DMS53 treated with DMSO at 0.1 percent for 48 hours (cell line): ENCODE measurements around the gene ACKR3.

Experiments used
- DNase-seq: peaks from one replicate; lab custom pipeline; 2025; ENCODE audit not compliant: unreplicated experiment; lab: John Stamatoyannopoulos, UW

Gene ACKR3

DNA sequence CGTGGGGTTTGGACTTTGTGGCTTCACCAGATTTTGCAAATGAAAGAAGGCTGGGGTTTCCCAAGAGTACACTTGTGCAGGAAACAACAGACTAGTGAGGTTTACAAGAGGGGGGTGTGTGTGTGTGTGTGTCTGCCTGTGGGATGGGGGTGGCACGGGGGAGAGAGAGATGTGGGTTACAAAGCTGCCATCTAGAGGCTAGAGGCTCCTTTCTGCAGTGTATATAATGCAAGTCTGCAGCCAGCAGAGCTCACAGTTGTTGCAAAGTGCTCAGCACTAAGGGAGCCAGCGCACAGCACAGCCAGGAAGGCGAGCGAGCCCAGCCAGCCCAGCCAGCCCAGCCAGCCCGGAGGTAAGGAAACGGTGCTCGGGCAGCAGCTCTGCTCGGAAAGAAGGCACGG lies at the start of gene ACKR3:
TSS of gene ACKR3 (plus strand) at position 253 of the 401 bp plus-strand sequence. CDS start 10,641 bp downstream, outside the sequence.
- peak; percentile 88 for DNase-seq

DNA sequence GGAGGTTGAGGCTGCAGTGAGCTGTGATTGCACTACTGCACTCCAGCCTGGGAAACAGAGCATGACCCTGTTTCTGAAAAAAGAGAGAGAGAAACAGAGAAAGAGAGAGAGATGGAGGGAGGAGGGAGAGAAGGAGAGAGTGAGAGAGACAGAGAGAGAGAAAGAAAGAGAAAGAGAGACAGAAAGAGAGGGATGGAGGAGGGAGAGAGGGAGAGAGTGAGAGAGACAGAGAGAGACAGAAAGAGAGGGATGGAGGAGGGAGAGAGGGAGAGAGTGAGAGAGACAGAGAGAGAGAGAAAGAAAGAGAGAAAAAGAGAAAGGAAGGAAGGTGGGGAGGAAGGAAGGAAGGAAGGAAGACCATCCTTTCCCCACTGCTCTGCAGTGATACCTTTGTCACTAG lies 48.1 kb upstream of the ACKR3 start:
- DNase-seq = no peak

DNA sequence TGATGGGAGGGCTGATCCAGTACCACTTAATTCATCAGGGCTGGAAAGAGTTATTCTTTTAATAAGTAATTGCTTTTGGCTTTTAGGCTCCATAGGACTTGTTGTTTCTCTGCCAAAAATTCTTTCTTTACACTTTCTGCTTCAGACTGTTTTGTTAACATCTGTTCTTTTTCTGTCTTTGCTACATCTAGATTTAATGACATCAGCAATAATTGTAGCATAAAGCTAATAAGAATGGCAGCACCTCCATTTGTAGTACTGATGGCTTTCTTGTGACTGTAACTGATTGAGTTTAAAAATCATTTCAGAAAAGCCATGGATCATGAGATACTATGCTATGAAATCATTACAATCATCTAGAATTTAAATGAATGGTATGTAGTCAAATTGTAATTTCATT lies 46.4 kb upstream of the ACKR3 start:
- DNase-seq = no peak

DNA sequence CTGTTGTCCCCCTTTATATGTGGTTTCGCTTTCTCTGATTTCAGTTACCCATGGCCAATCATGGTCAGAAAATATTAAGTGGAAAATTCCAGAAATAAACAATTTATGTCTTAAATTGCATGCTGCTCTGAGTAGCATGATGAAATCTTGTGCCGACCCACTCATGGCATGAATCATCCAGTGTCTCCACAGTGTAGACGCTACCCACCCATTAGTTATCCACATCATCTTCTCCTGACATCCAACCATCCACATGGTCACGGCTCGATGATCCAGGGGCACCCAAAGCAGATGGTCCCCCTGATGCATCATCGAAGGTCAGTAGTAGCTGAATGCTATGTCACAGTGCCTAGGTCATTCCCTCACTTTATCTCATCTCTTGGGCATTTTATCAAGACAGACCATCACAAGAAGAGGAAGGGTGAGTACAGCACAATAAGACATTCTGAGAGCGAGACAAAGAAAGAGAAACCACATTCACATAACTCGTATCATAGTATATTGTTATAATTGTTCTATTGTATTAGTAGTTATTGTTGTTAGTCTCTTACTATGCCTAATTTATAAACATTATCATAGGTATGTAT lies 44.1 kb upstream of the ACKR3 start:
- no peak for DNase-seq

DNA sequence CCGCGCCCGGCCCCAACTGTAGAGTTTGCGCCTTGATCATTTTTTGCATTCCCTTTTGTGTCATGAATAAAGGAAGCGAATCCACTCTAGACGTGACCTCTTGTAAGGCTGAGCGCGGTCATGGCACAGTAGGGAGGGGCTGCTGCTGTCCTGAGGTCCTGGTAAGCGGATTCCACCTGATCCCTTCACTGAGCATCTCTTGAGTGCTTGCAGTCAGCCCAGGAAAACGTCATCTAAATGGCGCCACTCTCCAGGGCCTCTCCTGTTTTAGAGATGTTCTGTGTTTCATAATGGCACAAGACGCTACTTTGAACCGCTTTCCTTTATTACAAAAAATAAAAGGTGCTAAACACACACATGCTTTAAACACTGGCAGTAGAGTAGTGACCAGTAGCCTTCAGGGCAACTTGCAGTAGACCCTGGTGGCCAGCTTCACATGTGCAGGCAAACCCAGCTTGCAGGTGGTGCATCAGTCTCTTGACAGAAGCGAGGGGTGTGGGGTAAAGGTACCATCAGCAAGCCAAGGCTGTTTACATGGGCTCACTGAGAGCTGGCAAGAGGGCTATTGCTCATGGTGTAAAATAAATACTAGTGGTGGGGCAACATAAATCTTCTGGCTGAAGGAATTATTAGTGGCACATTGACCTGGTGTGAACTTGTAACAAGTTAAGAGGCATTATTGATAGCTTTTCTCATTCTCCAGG lies 43.0 kb upstream of the ACKR3 start:
- no peak for DNase-seq

DNA sequence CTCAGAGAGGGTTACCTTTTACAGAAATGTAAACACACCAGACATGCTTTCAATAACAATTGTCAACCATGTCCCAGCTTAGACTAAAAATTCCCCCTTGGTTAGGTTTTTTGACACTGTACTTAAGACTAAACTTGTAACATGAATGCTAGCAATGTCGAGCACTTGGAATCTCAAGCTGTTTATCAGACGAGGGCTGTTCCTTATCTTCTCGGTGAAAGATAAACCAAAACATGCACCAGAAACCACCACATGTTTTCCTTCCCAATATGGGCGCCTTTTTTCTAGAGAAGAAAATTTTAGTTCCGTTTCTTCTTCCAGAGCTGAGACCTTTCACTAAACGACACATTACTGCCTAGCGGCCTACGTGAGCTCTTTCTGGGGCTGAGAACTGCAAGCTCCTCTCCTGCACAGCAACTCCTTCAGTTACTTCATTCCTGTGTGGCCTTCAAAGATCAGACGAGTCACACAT lies 42.4 kb upstream of the ACKR3 start:
- DNase-seq = no peak

DNA sequence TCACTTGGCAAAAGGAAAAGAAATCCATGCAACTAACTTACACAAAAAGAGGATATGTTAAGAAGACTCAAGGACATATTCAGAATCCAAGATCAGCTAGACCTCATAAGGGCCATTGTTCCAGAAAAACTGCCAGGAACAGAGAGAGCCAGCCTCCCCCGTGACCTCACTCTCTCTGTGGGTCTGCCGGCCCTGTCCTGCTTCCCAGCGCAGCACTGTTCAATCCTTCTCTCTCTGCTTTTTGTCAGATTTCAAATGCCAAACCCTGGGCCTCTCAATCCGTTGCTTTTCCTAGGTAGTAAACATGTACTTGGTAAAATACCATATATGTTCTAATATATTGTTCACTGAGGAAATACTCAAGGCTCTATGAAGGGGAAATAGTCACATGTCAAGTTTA lies 40.0 kb upstream of the ACKR3 start:
- DNase-seq = no peak

DNA sequence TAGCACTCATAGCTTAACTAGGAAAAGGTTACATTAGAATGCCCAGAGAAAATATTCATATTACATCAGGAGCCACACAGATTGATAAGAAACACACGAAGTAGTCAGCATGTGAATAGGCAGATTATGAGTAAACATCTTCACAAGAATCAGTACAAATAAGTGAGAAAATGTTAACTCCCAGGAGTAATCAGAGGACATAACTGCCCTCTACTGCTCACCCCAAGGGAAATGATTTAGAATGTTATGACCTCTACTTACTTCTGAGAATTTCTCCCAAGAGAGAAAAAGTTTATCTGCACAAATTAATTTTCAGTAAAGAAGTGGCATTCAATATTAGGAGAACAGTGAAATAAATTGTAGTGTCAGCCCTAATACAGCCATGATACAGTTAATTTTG lies 39.1 kb upstream of the ACKR3 start:
- DNase-seq = no peak

DNA sequence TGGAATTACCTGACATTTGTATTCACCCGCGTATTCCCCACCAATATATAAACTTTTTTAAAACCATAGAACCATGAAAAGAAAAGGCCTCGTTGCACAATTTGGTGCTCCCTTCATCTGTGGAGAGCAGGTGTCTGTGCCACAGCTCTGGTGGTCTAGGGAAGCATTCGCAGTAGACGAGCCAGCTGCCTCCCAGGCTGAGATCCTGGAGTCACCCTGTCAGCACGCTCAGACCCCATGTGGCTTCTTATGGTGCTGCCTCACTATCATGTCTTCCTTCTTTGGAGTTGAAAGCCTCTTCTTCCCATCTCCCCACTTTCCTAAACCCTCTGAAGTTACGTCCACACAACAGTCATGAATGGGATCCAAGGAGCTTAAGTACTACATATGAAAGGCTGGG lies 38.4 kb upstream of the ACKR3 start:
- DNase-seq = no peak

DNA sequence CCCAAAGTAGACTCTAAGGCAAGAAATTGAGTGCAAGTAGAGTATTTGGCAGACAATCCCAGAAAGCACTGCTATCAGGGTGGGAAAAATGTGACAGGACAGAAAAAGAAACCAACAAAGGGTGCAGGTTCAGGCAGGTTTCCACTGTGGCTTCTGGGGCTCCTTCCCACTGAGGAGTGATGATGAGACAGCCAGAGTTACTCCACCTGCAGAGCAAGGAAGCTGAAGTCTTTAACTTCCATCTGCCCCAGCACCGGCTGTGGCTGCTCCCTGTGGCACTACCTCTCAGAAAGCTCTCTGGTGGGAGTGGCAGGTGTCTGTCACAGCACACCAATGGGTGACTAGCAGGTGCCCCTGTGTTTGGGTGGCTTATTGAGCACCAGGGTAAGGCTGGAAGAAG lies 37.6 kb upstream of the ACKR3 start:
- DNase-seq = no peak

DNA sequence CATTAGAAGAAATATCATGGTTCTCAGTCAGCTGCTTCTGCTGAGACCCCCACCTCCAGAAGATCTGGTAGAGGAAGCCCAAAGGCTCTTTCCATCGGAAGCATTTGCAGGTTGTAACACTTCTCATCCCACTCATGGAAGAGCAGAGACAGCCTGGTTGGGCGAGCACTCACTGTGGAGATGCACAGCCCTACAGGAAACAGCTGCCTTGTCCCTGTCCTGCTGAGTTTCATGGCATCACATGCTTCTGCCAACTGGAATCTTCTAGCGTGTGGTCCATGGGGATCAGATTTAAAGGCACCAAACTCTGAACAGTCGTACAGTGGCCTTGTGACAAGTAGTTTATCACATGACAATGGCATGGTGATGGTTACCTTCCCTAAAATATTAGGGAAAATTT lies 36.3 kb upstream of the ACKR3 start:
- DNase-seq = no peak

DNA sequence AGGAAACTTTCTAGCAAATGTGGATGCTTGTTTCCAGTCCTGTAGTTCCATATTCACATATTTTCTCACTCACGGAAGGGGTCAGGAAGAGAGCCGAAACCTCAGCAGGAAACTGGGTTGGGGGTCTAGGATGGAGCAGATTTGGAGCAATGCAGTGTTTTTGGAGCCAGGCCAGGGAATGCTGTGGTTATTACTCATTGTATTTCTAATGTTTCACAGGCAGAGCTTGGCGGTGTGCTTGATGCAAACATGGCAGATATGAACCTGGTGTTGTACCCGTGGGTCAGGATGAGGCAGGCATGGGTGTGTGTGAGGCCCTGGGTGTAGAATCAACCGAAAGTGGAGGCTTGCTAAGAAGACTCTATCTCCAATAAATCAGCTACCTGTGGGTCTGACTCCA lies 34.6 kb upstream of the ACKR3 start:
- DNase-seq = no peak

DNA sequence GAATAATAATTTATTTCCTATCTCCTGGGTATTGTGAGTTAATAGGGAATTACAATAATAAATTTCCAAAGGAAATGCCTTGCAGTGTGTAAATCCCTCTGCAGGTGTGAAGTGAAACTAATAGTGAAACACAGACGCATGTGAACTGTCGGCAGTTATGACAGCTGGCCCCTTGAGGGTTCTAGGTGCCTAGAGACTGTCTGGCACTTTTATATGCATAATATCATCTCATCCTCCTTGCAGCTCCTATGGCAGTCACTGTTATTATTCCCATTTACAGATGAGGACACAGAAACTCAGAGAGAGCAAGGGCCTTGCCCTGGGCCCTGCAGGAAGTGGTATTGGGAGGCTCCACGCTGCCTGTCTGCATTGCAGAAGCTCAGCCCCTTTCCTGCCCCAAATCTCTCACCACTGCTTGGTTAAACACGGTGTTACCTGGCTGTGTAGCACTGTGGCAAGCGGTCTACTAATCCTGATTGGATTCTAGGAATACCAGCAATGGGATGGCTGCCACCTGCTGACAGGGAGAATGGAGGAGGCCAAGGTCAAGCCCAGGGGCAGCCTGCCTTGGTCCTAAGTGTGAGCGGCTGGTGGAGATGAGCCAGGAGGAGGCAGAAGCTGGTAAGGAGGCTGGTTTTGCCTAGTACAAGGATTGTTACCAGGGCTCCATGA lies 32.8 kb upstream of the ACKR3 start:
- no peak for DNase-seq

DNA sequence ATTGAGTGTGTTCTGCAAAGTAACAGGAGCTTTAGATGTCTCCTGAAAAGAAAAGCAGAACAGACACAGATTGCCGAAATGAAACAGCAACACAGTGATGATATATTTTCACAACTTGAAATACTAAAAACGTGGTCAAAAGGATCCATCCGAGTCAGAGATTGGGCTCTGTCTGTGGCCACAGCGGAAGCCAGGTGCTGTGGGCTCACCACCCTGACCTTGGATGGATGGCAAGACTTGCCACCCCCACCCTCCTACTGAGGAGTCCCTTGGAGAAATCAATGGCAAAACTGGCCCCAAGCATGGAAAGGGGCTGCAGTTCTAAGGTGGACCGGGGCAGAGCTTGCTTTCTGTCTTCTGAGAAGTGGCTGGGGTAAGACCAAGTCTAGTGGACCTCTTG lies 31.4 kb upstream of the ACKR3 start:
- no peak for DNase-seq

DNA sequence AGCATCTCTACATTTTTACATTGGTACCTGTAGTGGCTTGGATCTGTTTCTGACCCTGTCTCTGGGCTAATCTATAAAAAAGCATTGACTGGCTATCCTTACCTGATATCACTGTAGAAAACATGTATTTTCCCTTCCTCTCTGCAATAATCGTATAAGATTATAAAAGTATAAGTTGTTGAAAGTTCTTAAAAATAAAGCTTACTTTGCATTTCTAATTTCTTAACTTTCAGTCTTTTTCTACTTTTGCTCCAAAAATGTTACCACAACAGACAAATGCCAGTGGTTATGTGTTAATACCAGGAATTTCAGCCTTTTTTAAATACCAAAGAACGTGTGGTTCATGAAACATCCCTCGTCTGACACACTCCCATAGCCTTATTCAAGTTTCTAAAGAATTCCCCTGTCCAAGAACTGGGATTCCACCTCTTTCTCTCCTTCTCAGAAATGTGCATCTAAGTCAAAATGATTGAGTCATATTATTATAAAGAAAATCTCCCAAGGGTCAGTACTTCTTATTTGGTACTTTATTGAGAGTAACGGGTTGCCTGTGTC lies 28.5 kb upstream of the ACKR3 start:
- no peak for DNase-seq

DNA sequence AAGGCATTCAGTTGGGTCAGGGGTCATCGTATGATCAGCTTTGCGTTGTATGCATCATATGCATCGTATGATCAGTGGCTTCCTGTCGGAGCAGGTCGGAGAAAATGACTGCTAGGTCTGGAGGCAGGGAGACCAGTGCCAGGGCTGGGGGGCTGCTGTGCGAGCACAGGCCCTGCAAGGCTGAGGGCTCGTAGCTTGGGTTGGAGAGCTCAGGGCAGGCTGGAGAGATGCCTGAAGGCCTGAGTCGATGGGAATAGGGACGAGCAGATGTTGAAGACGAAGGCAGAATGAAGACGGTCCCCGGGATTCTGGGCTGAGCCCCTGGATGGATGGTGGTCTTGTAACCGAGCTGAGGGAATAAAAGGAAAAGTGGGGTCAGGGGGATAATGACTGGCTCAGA lies 25.3 kb upstream of the ACKR3 start:
- DNase-seq = no peak

DNA sequence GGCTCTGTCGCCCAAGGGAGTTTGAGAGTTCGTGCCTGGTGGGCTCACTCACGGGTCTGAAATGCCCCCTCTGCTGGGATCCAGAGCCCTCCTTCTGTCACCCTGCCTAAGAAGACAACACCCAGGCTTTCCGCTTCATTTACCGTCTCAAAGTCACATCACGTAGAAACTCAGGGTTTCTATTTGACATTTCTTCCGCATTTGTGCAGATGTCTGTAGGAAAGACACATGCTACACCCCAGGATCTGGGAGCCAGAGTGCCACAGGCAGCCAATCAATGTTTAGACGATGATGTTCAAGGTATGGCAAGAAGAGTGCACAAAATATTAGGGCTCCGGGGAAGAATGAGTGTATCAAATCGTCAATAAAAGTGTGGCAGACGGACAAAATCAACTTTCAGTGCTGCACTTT lies 24.4 kb upstream of the ACKR3 start:
- no peak for DNase-seq

DNA sequence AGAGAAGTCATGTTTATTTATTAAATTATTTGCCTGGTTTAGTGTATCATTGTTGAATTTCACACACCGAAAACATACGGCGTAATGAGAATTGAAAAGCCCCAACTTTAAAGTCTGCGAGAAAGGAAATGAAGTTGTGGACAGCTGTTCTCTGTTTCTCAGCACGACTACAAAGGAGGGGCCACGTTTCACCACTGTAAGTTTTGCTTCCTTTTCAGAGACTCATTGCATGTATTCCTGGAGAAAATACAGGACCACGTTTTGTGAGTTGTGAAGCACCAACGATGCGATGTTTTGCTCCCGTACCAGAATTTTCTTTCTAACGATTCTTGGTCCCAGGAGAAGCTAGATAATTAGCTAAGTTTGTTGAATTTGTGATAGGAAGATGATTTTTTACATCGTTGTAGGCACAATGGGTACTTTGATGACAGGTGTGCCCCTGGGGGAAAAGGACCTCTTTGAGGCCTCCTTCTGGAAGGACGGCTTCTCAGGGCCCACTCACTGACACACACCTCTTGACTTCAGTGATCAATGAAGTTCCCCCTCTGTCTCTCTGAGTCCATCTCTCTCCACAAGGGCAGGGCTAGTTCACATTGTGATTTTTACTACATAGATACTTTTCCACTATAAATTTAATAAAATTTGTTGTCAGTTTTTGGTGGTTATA lies 23.7 kb upstream of the ACKR3 start:
- DNase-seq = no peak

DNA sequence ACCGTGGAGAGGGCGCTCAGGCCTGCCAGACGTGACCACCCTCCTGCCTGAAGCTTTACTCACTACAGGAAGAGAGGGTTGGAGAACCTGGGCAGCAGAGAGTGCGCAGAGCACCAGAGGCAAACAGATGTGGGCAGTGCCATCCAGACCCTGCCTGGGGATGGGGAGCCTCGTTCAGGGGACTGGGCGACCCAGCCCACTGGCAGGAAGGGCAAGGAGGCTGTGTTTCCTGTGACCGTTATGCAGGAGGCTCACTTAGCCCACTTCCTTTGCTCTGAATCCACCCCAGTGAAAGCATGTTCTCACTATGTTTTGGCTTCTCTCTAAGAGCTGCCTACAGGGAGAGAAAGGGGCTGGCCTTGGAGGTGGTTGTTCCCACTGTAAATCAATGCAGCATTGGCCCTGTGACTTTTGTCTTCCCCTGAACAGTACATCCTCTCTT lies 23.0 kb upstream of the ACKR3 start:
- no peak for DNase-seq

DNA sequence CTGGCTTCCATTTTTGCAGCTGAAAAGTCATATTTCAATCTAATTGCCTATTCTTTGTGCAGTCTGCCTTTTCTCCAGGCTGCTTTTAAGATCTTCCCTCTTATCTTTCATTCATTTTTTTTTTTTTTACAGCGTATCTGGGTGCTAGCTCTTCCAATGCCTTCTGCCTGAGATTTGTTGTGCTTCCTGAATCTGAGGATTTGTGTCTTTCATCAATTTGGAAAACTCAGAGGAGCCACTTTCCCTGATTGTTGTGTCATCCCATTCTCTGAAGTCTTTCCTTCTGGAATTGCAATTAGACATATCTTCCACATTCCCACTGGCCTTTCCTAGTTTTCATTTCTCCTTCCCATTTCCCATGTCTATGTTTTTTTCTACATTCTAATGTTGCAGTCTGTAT lies 21.9 kb upstream of the ACKR3 start:
- DNase-seq = no peak

DNA sequence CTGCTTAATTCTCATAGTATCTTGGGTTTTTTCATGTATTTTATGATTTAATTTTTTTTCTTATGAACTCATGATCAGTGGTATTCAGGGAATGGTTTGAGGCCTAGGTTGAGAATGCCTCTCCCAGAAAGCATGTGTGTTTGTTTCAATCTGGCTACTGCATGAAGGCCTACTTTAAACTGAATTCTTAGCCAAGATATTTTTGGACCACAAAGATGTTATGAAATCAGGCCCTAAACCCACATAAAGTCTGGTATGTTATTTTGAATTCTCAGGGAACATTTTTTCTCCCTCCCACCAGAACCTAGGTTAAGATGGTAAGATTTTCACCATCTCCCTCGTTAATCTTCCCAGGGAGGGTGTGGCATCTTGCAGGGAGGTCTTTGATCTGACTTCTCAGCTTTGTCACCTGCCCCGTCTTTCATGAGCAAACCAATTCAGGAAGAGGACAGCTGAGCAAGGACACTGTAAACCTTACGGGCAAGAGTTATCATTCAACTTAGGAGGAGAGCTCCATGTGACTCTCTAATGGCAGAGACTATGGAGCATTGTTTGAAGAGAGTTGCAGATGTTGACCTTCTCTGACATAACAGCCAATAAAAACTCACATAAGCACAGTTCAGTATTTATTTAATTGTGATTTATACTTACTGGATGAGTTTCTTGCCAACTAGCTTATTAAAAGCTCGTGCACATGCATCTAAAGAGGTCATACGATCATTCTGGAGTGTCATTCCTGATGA lies 21.3 kb upstream of the ACKR3 start:
- DNase-seq = no peak
